Measurements from ENCODE around the gene RAMP3.

DNA sequence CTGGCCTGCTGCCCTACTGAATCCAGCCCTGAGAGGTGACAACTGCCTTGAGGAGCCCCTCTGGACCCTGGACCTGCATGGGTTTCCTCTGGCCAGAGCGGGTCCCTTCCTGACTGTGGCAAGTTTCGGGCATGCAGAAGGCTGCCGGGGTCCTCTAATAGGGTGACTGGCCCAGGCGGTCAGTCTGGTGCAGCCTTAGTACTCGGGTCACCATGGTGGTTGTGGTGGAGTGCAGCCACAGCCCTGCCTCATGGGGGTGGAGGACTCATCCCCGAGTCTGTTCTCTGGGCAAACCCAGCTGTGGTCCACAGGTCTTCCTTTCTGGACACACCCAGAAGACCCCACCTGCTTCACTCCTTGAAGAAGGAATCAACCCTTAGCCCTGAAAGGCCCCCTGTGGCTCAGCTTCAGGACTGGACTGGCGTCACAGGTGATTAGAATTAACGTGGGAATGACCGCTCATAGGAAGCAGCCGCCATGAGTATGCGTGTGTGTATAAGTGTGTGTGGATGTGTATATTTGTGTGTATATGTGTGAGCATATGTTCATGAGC is 28.7 kb downstream of the RAMP3 start:
- TF ChIP-seq, protein P1, sequence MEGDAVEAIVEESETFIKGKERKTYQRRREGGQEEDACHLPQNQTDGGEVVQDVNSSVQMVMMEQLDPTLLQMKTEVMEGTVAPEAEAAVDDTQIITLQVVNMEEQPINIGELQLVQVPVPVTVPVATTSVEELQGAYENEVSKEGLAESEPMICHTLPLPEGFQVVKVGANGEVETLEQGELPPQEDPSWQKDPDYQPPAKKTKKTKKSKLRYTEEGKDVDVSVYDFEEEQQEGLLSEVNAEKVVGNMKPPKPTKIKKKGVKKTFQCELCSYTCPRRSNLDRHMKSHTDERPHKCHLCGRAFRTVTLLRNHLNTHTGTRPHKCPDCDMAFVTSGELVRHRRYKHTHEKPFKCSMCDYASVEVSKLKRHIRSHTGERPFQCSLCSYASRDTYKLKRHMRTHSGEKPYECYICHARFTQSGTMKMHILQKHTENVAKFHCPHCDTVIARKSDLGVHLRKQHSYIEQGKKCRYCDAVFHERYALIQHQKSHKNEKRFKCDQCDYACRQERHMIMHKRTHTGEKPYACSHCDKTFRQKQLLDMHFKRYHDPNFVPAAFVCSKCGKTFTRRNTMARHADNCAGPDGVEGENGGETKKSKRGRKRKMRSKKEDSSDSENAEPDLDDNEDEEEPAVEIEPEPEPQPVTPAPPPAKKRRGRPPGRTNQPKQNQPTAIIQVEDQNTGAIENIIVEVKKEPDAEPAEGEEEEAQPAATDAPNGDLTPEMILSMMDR (IDR thresholded peaks at IDR 0.05), result no peak
- TF ChIP-seq POLR2A (IDR thresholded peaks at IDR 0.05) (no peak), EP300 (IDR thresholded peaks at IDR 0.05) (no peak)
